ENCODE results near the gene SCTR.

SCTR gene

DNA sequence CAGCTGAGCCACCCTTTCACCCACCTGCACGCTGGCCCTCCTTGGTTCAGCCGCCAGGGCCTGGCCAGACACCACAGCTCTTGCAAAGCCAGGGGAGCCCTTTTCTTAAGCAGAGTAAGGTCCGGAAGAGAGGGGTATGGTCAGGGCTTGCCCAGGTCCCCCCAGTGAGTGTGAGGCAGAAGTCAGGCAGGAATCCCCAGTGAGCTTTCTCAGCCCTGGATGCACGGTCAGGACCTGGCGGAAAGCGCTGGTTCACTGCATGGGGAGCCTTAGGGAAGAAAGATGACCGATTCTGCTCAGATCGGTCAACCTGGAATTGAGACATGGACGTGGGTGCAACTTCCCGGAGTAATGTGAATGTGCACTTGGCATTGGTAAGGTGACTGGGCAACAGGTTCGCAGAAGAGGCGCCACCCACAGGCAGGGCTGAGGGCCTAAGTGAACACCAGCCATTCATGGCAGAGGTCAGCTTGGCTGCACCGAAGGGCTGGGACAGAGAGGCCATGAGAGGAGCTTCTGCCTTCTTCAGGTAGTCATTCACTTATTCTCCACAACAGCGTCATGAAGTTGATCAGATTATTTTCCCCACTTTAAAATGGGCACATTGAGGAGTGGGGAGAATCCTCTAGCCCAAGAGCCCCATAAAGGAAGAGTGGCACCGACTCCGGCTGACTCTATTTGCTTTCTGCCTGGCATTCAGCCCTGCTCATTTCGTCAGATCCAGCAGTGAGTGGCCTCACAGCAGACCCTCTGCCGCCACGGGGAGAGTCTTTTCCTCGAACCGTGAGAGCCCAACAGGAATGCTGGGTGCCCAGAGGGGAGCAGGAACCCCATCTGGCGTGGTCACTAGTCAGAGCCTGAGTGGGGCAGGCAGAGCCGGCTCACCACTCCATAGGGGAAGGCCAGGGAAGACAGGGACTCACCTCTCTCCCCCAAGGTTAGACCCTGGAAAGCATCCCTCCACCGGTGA is 35.8 kb downstream of the SCTR start:
- no peak for DNase-seq
- no peaks in the 10 kb centered on the region for H3K9me3 ChIP-seq (ENCODE audit: control insufficient read depth, low read length)
- H3K4me3 ChIP-seq (ENCODE audit: insufficient read depth, low read depth, low read length, poor library complexity, severe bottlenecking): no peak overlapping the region
- no peak overlapping the region for H3K27ac ChIP-seq (ENCODE audit: insufficient read depth, low read length, poor library complexity, severe bottlenecking)
- no peaks in the 10 kb centered on the region for H3K27me3 ChIP-seq (replicated peaks; ENCODE audit: control insufficient read depth, insufficient read depth, low read length, poor library complexity, severe bottlenecking)
- no peaks in the 10 kb centered on the region for H3K4me1 ChIP-seq (ENCODE audit: control insufficient read depth, insufficient read depth, low read length, poor library complexity, severe bottlenecking)
- no peaks in the 10 kb centered on the region for H3K36me3 ChIP-seq (ENCODE audit: control insufficient read depth, insufficient read depth, low read length)

- Histone ChIP-seq H3K27ac (ENCODE audit: insufficient read depth, low read length, poor library complexity, severe bottlenecking) (no peak overlapping the region), H3K4me3 (ENCODE audit: insufficient read depth, low read depth, low read length, poor library complexity, severe bottlenecking) (no peak overlapping the region), H3K27me3 (replicated peaks; ENCODE audit: control insufficient read depth, insufficient read depth, low read length, poor library complexity, severe bottlenecking) (no peaks in the 10 kb centered on the region), H3K36me3 (ENCODE audit: control insufficient read depth, insufficient read depth, low read length) (no peaks in the 10 kb centered on the region), H3K9me3 (ENCODE audit: control insufficient read depth, low read length) (no peaks in the 10 kb centered on the region), H3K4me1 (ENCODE audit: control insufficient read depth, insufficient read depth, low read length, poor library complexity, severe bottlenecking) (no peaks in the 10 kb centered on the region)
- DNase-seq: no peak
Measured at GRCh38 chr2:119487434-119488244, 36.6 kb downstream of the SCTR start.

- H3K4me3 ChIP-seq (ENCODE audit: insufficient read depth, low read depth, low read length, poor library complexity, severe bottlenecking): no peak overlapping the region
- DNase-seq: no peak
- no peaks in the 10 kb centered on the region for H3K27me3 ChIP-seq (replicated peaks; ENCODE audit: control insufficient read depth, insufficient read depth, low read length, poor library complexity, severe bottlenecking)
Measured at GRCh38 chr2:119486886-119487285, 37.4 kb downstream of the SCTR start.

DNA sequence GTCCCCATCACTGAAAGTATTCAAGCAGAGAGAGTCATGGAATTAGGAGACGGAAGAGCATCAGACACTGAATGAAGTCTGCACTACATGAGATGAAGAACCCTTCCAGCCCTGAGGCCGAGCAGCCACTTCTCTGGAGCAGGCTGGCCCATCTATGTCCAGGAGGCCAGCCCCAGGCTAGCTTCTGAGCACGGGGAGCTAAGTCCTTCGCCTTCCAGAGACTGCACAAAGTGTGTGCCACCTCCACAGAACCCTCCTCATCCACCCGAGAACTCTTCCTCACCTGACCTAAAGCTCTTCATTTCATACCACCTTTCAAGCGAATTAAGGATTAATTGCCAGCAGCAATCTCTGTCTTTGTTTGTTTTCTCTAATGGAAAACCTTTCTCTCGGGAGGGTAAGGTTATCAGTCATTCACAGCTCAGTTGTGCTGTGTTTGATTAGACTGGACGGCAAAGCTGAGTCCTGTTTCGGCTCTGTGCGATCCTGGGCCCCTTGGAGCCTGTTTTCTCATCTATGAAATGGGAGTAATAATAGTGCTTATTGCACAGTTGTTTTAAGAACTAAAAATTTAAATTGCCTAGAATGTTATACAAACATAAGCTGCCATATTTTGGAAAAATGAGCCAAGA is 38.0 kb downstream of the SCTR start:
- no peaks in the 10 kb centered on the region for H3K36me3 ChIP-seq (ENCODE audit: control insufficient read depth, insufficient read depth, low read length)
- no peak overlapping the region for H3K4me3 ChIP-seq (ENCODE audit: insufficient read depth, low read depth, low read length, poor library complexity, severe bottlenecking)
- H3K4me1 ChIP-seq (ENCODE audit: control insufficient read depth, insufficient read depth, low read length, poor library complexity, severe bottlenecking): no peaks in the 10 kb centered on the region
- H3K27ac ChIP-seq (ENCODE audit: insufficient read depth, low read length, poor library complexity, severe bottlenecking): no peak overlapping the region
- no peaks in the 10 kb centered on the region for H3K27me3 ChIP-seq (replicated peaks; ENCODE audit: control insufficient read depth, insufficient read depth, low read length, poor library complexity, severe bottlenecking)
- DNase-seq: no peak
- H3K9me3 ChIP-seq (ENCODE audit: control insufficient read depth, low read length): no peaks in the 10 kb centered on the region

More at GRCh38 chr2:119486886-119487285, 37.4 kb downstream of the SCTR start:
- no peak overlapping the region for H3K27ac ChIP-seq (ENCODE audit: insufficient read depth, low read length, poor library complexity, severe bottlenecking)
- H3K4me1 ChIP-seq (ENCODE audit: control insufficient read depth, insufficient read depth, low read length, poor library complexity, severe bottlenecking): no peaks in the 10 kb centered on the region
- no peaks in the 10 kb centered on the region for H3K9me3 ChIP-seq (ENCODE audit: control insufficient read depth, low read length)
- H3K36me3 ChIP-seq (ENCODE audit: control insufficient read depth, insufficient read depth, low read length): no peaks in the 10 kb centered on the region

GRCh38 chr2:119485336-119486110 is 38.8 kb downstream of the SCTR start:
- Histone ChIP-seq H3K36me3 (ENCODE audit: control insufficient read depth, insufficient read depth, low read length) (no peaks in the 10 kb centered on the region), H3K4me1 (ENCODE audit: control insufficient read depth, insufficient read depth, low read length, poor library complexity, severe bottlenecking) (no peaks in the 10 kb centered on the region), H3K4me3 (ENCODE audit: insufficient read depth, low read depth, low read length, poor library complexity, severe bottlenecking) (no peak overlapping the region), H3K27ac (ENCODE audit: insufficient read depth, low read length, poor library complexity, severe bottlenecking) (no peak overlapping the region), H3K27me3 (replicated peaks; ENCODE audit: control insufficient read depth, insufficient read depth, low read length, poor library complexity, severe bottlenecking) (no peaks in the 10 kb centered on the region), H3K9me3 (ENCODE audit: control insufficient read depth, low read length) (no peaks in the 10 kb centered on the region)
- no peak for DNase-seq

DNA sequence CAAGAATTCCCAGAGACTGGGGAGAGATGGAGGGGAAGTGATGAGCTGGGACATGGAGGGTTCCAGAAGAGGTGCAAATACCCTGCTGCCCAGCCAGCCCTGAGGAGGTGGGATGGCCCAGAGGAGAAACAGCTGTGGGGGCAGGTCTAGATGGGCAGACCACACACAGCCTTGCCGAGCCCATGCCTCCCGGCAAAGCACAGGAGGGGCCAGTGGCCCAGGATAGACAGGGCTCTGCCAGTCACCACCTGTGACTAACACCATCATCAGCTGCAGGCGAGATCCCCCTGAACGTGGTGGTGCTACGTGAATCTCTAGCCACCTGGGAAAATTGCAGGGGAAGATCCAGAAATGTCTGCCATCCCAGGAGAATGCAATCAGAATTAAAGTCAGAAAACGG is 39.4 kb downstream of the SCTR start:
- Histone ChIP-seq H3K4me1 (ENCODE audit: control insufficient read depth, insufficient read depth, low read length, poor library complexity, severe bottlenecking) (no peaks in the 10 kb centered on the region), H3K36me3 (ENCODE audit: control insufficient read depth, insufficient read depth, low read length) (no peaks in the 10 kb centered on the region), H3K27me3 (replicated peaks; ENCODE audit: control insufficient read depth, insufficient read depth, low read length, poor library complexity, severe bottlenecking) (no peaks in the 10 kb centered on the region), H3K9me3 (ENCODE audit: control insufficient read depth, low read length) (no peaks in the 10 kb centered on the region), H3K4me3 (ENCODE audit: insufficient read depth, low read depth, low read length, poor library complexity, severe bottlenecking) (no peak overlapping the region), H3K27ac (ENCODE audit: insufficient read depth, low read length, poor library complexity, severe bottlenecking) (no peak overlapping the region)
- DNase-seq: no peak

- Histone ChIP-seq H3K27ac (ENCODE audit: insufficient read depth, low read length, poor library complexity, severe bottlenecking) (no peak overlapping the region), H3K36me3 (ENCODE audit: control insufficient read depth, insufficient read depth, low read length) (no peaks in the 10 kb centered on the region), H3K9me3 (ENCODE audit: control insufficient read depth, low read length) (no peaks in the 10 kb centered on the region), H3K4me3 (ENCODE audit: insufficient read depth, low read depth, low read length, poor library complexity, severe bottlenecking) (no peak overlapping the region), H3K4me1 (ENCODE audit: control insufficient read depth, insufficient read depth, low read length, poor library complexity, severe bottlenecking) (no peaks in the 10 kb centered on the region), H3K27me3 (replicated peaks; ENCODE audit: control insufficient read depth, insufficient read depth, low read length, poor library complexity, severe bottlenecking) (no peaks in the 10 kb centered on the region)
- no peak for DNase-seq
Measured at GRCh38 chr2:119483896-119484718, 40.2 kb downstream of the SCTR start.

- Histone ChIP-seq H3K4me3 (ENCODE audit: insufficient read depth, low read depth, low read length, poor library complexity, severe bottlenecking) (no peak overlapping the region), H3K27me3 (replicated peaks; ENCODE audit: control insufficient read depth, insufficient read depth, low read length, poor library complexity, severe bottlenecking) (no peaks in the 10 kb centered on the region), H3K27ac (ENCODE audit: insufficient read depth, low read length, poor library complexity, severe bottlenecking) (no peak overlapping the region), H3K9me3 (ENCODE audit: control insufficient read depth, low read length) (no peaks in the 10 kb centered on the region), H3K4me1 (ENCODE audit: control insufficient read depth, insufficient read depth, low read length, poor library complexity, severe bottlenecking) (no peaks in the 10 kb centered on the region), H3K36me3 (ENCODE audit: control insufficient read depth, insufficient read depth, low read length) (no peaks in the 10 kb centered on the region)
- DNase-seq: no peak
Measured at GRCh38 chr2:119483395-119483753, 40.9 kb downstream of the SCTR start.

Data from effector memory CD4-positive, alpha-beta T cell (primary cell).